ENCODE measurements around the gene NYAP2.

GRCh38 chr2:225488743-225489142 is 89.2 kb downstream of the NYAP2 start:
- no peak for TF ChIP-seq CTCF (conservative IDR thresholded peaks at IDR 0.05; ENCODE audit: low read depth, low read length)
- TF ChIP-seq USF2 (IDR thresholded peaks at IDR 0.05; ENCODE audit: low read depth, low read length): no peak
- no peak for TF ChIP-seq RAD21 (IDR thresholded peaks at IDR 0.05; ENCODE audit: low read length)
- TF ChIP-seq MAZ (IDR thresholded peaks at IDR 0.05; ENCODE audit: borderline replicate concordance, low read depth, low read length): no peak
- no peak for TF ChIP-seq RCOR1 (IDR thresholded peaks at IDR 0.05; ENCODE audit: insufficient replicate concordance, low read length)
- no peak for TF ChIP-seq POLR2A (IDR thresholded peaks at IDR 0.05; ENCODE audit: low read depth, low read length)
- no peak for TF ChIP-seq MXI1 (IDR thresholded peaks at IDR 0.05; ENCODE audit: borderline replicate concordance, low read depth, low read length)
- no peak for TF ChIP-seq MAFK (IDR thresholded peaks at IDR 0.05; ENCODE audit: low read depth, low read length)
- TF ChIP-seq SMC3 (IDR thresholded peaks at IDR 0.05; ENCODE audit: low read depth, low read length): no peak
